A673 (cell line): ENCODE measurements around the gene LRRC43.

Source experiments
- CTCF ChIP-seq: fragments of 300-800, 200-600 bp; sonication (generic); conservative IDR thresholded peaks from 2 replicates; pipeline ENCODE4 v1.5.1; 2017; ENCODE audit warnings: low read depth, mild to moderate bottlenecking, antibody characterized with exemption, low read length, moderate library complexity, mixed read lengths
- EZH2 ChIP-seq: fragments of 200-600 bp; sonication (generic); IDR thresholded peaks from 2 replicates; pipeline ENCODE4 v1.6.1; 2017; ENCODE audit warnings: borderline replicate concordance, low read depth, mild to moderate bottlenecking, mixed read lengths, antibody characterized with exemption, low read length; ENCODE audit not compliant: poor library complexity, severe bottlenecking

- TF ChIP-seq CTCF (no peak), EZH2 (no peak)
Observed at GRCh38 chr12:122168492-122168891, 14.4 kb upstream of the LRRC43 start.
